ENCODE measurements around the gene GRIP2.
A peak's percentile ranks its signal among the peaks of the same experiment; 100 is the strongest.

GRIP2 gene

GRCh38 chr3:14481646-14482036 is 58.5 kb downstream of the GRIP2 start:
- no peak for DNase-seq

- DNase-seq, result no peak
These were observed 59.0 kb downstream of the GRIP2 start for GRCh38 chr3:14481018-14481645.

- DNase-seq, result no peak
These were observed 59.7 kb downstream of the GRIP2 start for GRCh38 chr3:14480207-14481017.

GRCh38 chr3:14479591-14479990 is 60.6 kb downstream of the GRIP2 start:
- no peak for DNase-seq

GRCh38 chr3:14478956-14479550 is 61.1 kb downstream of the GRIP2 start:
- no peak for DNase-seq

- DNase-seq, result no peak
These were observed 62.7 kb downstream of the GRIP2 start for GRCh38 chr3:14477311-14477935.

GRCh38 chr3:14476583-14477265 is 63.4 kb downstream of the GRIP2 start:
- no peak for DNase-seq

GRCh38 chr3:14475621-14476020 is 64.5 kb downstream of the GRIP2 start:
- no peak for DNase-seq

GRCh38 chr3:14474363-14475081 is 65.6 kb downstream of the GRIP2 start:
- no peak for DNase-seq

- no peak for DNase-seq
These were observed 66.7 kb downstream of the GRIP2 start for GRCh38 chr3:14473411-14473891.

- DNase-seq, result no peak
These were observed 67.4 kb downstream of the GRIP2 start for GRCh38 chr3:14472471-14473351.

- DNase-seq, result no peak
These were observed 68.5 kb downstream of the GRIP2 start for GRCh38 chr3:14471690-14472089.

- no peak for DNase-seq
These were observed 69.1 kb downstream of the GRIP2 start for GRCh38 chr3:14471016-14471415.

- DNase-seq, result no peak
These were observed 69.7 kb downstream of the GRIP2 start for GRCh38 chr3:14470461-14470860.

GRCh38 chr3:14468621-14468981 is 71.5 kb downstream of the GRIP2 start:
- no peak for DNase-seq

- DNase-seq, result peak; percentile 46
These were observed 72.1 kb downstream of the GRIP2 start for GRCh38 chr3:14467814-14468620.

GRCh38 chr3:14466179-14466903 is 73.8 kb downstream of the GRIP2 start:
- DNase-seq, result no peak

- DNase-seq, result no peak
These were observed 74.7 kb downstream of the GRIP2 start for GRCh38 chr3:14465425-14465824.

GRCh38 chr3:14464521-14464920 is 75.6 kb downstream of the GRIP2 start:
- DNase-seq, result no peak

- DNase-seq, result no peak
These were observed 76.0 kb downstream of the GRIP2 start for GRCh38 chr3:14464141-14464465.

All from stimulated activated CD4-positive, alpha-beta T cell treated with anti-CD3 and anti-CD28 coated beads, Interleukin-12 subunit alpha, Interleukin-12 subunit beta, amount 100 ng/mL, for 4 hours (primary cell).